GM12878 (cell line): ENCODE data around the gene LEKR1. TPM values are rescaled to one million over a fixed set of nuclear protein-coding genes. Genes with fewer than 3 reads are reported as not detected.

Source experiments
- ATAC-seq: fragments of 200-7000 bp; cut with Tn5 transposase; 3 replicates; pipeline ENCODE4 v1.9.1; 2020; ENCODE audit warnings: mild to moderate bottlenecking, moderate library complexity
- BruUV-seq: library from RNA; stranded (reverse); fragments of 400-500 nt; replicated peaks from 2 replicates; lab custom pipeline; 2021; lab: Mats Ljungman, UMichigan
- CTCF ChIA-PET: fragments of 300-600 bp; sonication (Branson Sonifier 250); formaldehyde crosslinking; extraction: SDS; loops from one replicate; lab custom pipeline; 2021; ENCODE audit warnings: inconsistent platforms; lab: Yijun Ruan, JAX
- POLR2A ChIA-PET: fragments of 350-600 bp; formaldehyde crosslinking; extraction: SDS; loops from one replicate; lab custom pipeline; 2021; ENCODE audit warnings: inconsistent platforms; lab: Charles Lee
- RAD21 ChIA-PET: fragments of 300-600 bp; sonication (Branson Sonifier 250); formaldehyde crosslinking; loops from one replicate; lab custom pipeline; 2023; ENCODE audit warnings: antibody characterized with exemption; ENCODE audit not compliant: unreplicated experiment; lab: Charles Lee
- SMC1A ChIA-PET: fragments of 300-600 bp; sonication (Branson Sonifier 250); formaldehyde crosslinking; loops from one replicate; lab custom pipeline; 2023; ENCODE audit not compliant: unreplicated experiment, uncharacterized antibody; lab: Charles Lee
- DNase-seq: peaks from one replicate; pipeline ENCODE4 v3.0.0-alpha.2; 2011; ENCODE audit warnings: low read depth, low spot score
- FAIRE-seq: peaks from 3 replicates; lab custom pipeline; 2011; peaks lifted over from hg19 to GRCh38; lab: Jason Lieb, UNC
- H2AFZ ChIP-seq: 2 replicates; pipeline ENCODE4 v1.6.0; 2011; ENCODE audit warnings: low read depth, low read length, control low read depth; ENCODE audit not compliant: control insufficient read depth
- H3K27ac ChIP-seq: 2 replicates; pipeline ENCODE4 v1.5.1; 2011; ENCODE audit warnings: control low read depth; ENCODE audit not compliant: control insufficient read depth, insufficient read depth
- H3K27me3 ChIP-seq, 2 experiments: replicated peaks in 1 of 2; 2 replicates each; pipeline versions ENCODE4 v1.6.0 to v1.6.1; 2011; ENCODE audit warnings: low read length in 1 of 2; ENCODE audit not compliant: control insufficient read depth in 2 of 2, insufficient read depth in 2 of 2
- H3K36me3 ChIP-seq, 2 experiments: 2 replicates each; pipeline ENCODE4 v1.5.1; 2011; ENCODE audit warnings: low read length in 1 of 2; ENCODE audit not compliant: control insufficient read depth in 2 of 2, insufficient read depth in 2 of 2
- H3K4me1 ChIP-seq: 2 replicates; pipeline ENCODE4 v1.6.1; 2011; ENCODE audit warnings: mild to moderate bottlenecking, low read length, moderate library complexity, mixed read lengths; ENCODE audit not compliant: control insufficient read depth, insufficient read depth
- H3K4me2 ChIP-seq: 2 replicates; pipeline ENCODE4 v1.6.0; 2011; ENCODE audit warnings: control low read depth; ENCODE audit not compliant: control insufficient read depth, insufficient read depth
- H3K4me3 ChIP-seq: fragments of 200-600 bp; sonication (generic); 2 replicates; pipeline ENCODE4 v1.5.1; 2016
- H3K79me2 ChIP-seq: 2 replicates; pipeline ENCODE4 v1.6.0; 2011; ENCODE audit warnings: low read length; ENCODE audit not compliant: control insufficient read depth, insufficient read depth
- H3K9ac ChIP-seq: 2 replicates; pipeline ENCODE4 v1.8.0; 2011; ENCODE audit warnings: low read length, control low read depth, mixed read lengths; ENCODE audit not compliant: control insufficient read depth, insufficient read depth
- H3K9me3 ChIP-seq: replicated peaks from 3 replicates; pipeline ENCODE4 v1.5.1; 2011; ENCODE audit warnings: mild to moderate bottlenecking, low read length; ENCODE audit not compliant: control insufficient read depth, insufficient read depth
- H4K20me1 ChIP-seq: 2 replicates; pipeline ENCODE4 v1.6.0; 2011; ENCODE audit not compliant: control insufficient read depth, insufficient read depth
- BACH1 ChIP-seq: fragments of 450-650 bp; IDR thresholded peaks from 2 replicates; pipeline ENCODE4 v1.6.1; 2017; ENCODE audit warnings: mild to moderate bottlenecking, borderline replicate concordance
- CTCF ChIP-seq, 3 experiments: IDR thresholded peaks in 2 of 3; conservative IDR thresholded peaks in 1 of 3; 2 replicates each; pipeline ENCODE4 v1.5.1; 2011; ENCODE audit warnings: low read depth in 3 of 3, low read length in 3 of 3, mild to moderate bottlenecking in 3 of 3, control low read depth in 2 of 3, moderate library complexity in 2 of 3, inconsistent platforms in 1 of 3, mixed read lengths in 1 of 3; ENCODE audit not compliant: control insufficient read depth in 2 of 3, insufficient read depth in 1 of 3; ENCODE audit errors: extremely low read depth in 1 of 3
- LARP7 ChIP-seq: fragments of 450-650 bp; IDR thresholded peaks from 2 replicates; pipeline ENCODE4 v1.6.1; 2017; ENCODE audit warnings: mild to moderate bottlenecking
- MYC ChIP-seq: IDR thresholded peaks from 2 replicates; pipeline ENCODE4 v1.6.1; 2011; ENCODE audit warnings: mild to moderate bottlenecking, low read length, moderate library complexity, inconsistent platforms; ENCODE audit not compliant: insufficient read depth, insufficient replicate concordance, insufficient read length, severe bottlenecking
- NR2C2 ChIP-seq: IDR thresholded peaks from 2 replicates; pipeline ENCODE4 v1.6.1; 2011; ENCODE audit warnings: borderline replicate concordance, low read depth; ENCODE audit not compliant: control insufficient read depth, insufficient read length
- NRF1 ChIP-seq: conservative IDR thresholded peaks from 2 replicates; pipeline ENCODE4 v1.6.1; 2011; ENCODE audit warnings: mild to moderate bottlenecking, low read depth, low read length, improper control_type of control experiment
- PRDM15 ChIP-seq: fragments of 450-650 bp; formaldehyde crosslinking; IDR thresholded peaks from 2 replicates; pipeline ENCODE4 v1.4.0; 2020; ENCODE audit warnings: mild to moderate bottlenecking, moderate library complexity
- TARDBP ChIP-seq: IDR thresholded peaks from 2 replicates; pipeline ENCODE4 v1.6.1; 2016; ENCODE audit warnings: borderline replicate concordance
- ZNF207 ChIP-seq: fragments of 450-650 bp; IDR thresholded peaks from 2 replicates; pipeline ENCODE4 v1.6.1; 2014; ENCODE audit warnings: antibody characterized with exemption, mild to moderate bottlenecking, borderline replicate concordance
- ZNF217 ChIP-seq: fragments of 450-650 bp; IDR thresholded peaks from 2 replicates; pipeline ENCODE4 v1.6.1; 2017; ENCODE audit warnings: antibody characterized with exemption, mild to moderate bottlenecking
- WGBS: methylation state at CpG from one replicate; pipeline ENCODE4 v1.1.6; 2016; ENCODE audit warnings: low lambda C conversion rate; ENCODE audit not compliant: insufficient replicate concordance, insufficient coverage; ENCODE audit errors: missing lambda C conversion rate; 5-methylcytosine and 5-hydroxymethylcytosine counted together
- in situ Hi-C: fragments of 300-500 bp; cut with MboI; formaldehyde crosslinking; loops from 9 replicates; pipeline ENCODE4 v1.14.3; 2018; ENCODE audit warnings: mixed read lengths
- intact Hi-C: fragments of 100-400 bp; cut with micrococcal nuclease; formaldehyde crosslinking; loops from one replicate; pipeline ENCODE4 v1.14.2; 2022; ENCODE audit not compliant: unreplicated experiment
- polyA plus RNA-seq, 11 experiments: library from polyadenylated mRNA; depleted of rRNA in 4 of 11; unstranded in 6 of 11; stranded (reverse) in 5 of 11; fragments of >200 nt; fragmentation: Nextera tagmentation in 4 of 11; fragmentation: Illumina TruSeq in 1 of 11; extraction: Ambion mirVana in 4 of 11; extraction: Trizol in 1 of 11; gene quantifications; 1 replicate in 1 of 11; 2 replicates in 10 of 11; pipeline versions ENCODE4 v1.2.1 to v1.2.3, GENCODE V29; 2011 to 2016; ENCODE audit warnings: inconsistent platforms in 2 of 11, missing spikeins in 2 of 11, low read depth in 1 of 11
- total RNA-seq, 4 experiments: library from RNA; depleted of rRNA in 3 of 4; stranded (reverse); fragments of >200 nt in 3 of 4; fragmentation: Illumina TruSeq in 1 of 4; extraction: Trizol in 1 of 4; gene quantifications; 2 replicates each; pipeline versions ENCODE4 v1.2.1 to v1.2.3, GENCODE V29; 2013 to 2021

Gene LEKR1
- total and polyA plus RNA-seq, 10 of the 15 experiments (the other 5 are each of a cell fraction or from before 2014, with no cell fraction given), result 0.48 to 3.2 (median 1.3) TPM

- peak in 1 of 3 experiments; percentile 17; a peak in 1 of 6 replicates for TF ChIP-seq CTCF (IDR thresholded peaks at IDR 0.05 in 2 of 3, conservative IDR thresholded peaks at IDR 0.05 in 1 of 3; ENCODE audit: control insufficient read depth in 2 of 3, extremely low read depth in 1 of 3, insufficient read depth in 1 of 3, low read depth in 3 of 3, low read length in 3 of 3)
Measured at GRCh38 chr3:157073810-157074209, 247.7 kb downstream of the LEKR1 start (continued).

GRCh38 chr3:157074490-157074889, 248.3 kb downstream of the LEKR1 start:
- Histone ChIP-seq H3K9me3 (no peaks in the 10 kb centered on the region), H3K9ac (no peak overlapping the region), H4K20me1 (no peaks in the 10 kb centered on the region), H3K4me3 (no peak overlapping the region), H3K4me2 (no peak overlapping the region), H3K27me3 (no peaks in the 10 kb centered on the region), H3K27ac (no peak overlapping the region), H3K36me3 (no peaks in the 10 kb centered on the region), H2AFZ (no peak overlapping the region), H3K4me1 (peaks cover 8% of the 10 kb centered on the region; the same call in 1 of the 2 replicates), H3K79me2 (no peaks in the 10 kb centered on the region)
- in situ Hi-C loops (no loop called here), intact Hi-C loops (no loop called here)
- TF ChIP-seq LARP7 (no peak), TARDBP (no peak), NR2C2 (no peak), ZNF207 (no peak), PRDM15 (no peak), BACH1 (no peak), MYC (no peak), NRF1 (no peak), ZNF217 (no peak)
- RAD21 ChIA-PET, result no interaction called here
- BruUV-seq, result no TSS peak
- no peak for ATAC-seq
- SMC1A ChIA-PET, result interaction anchor here (1.0 to 1.3 kb wide), 2 partner anchors 8 to 274 kb away, joined by 3 read pairs; no protein-coding TSS in a partner anchor
- no peak for FAIRE-seq
- 84% methylated on average over 3 of the region's 3 CpGs for WGBS
- DNase-seq, result no peak
- CTCF ChIA-PET, result interaction anchor here (0.9 to 50.9 kb wide), 3 partner anchors 10 to 398 kb away, joined by 3 to 939 read pairs (median 3); no protein-coding TSS in a partner anchor
- POLR2A ChIA-PET, result interaction anchor here (1.0 kb wide), 1 partner anchor 10 kb away, joined by 3 read pairs; no protein-coding TSS in a partner anchor
